GM21515 (cell line): Measurements from ENCODE around the gene NOVA2.
A peak's percentile ranks its signal among the peaks of the same experiment; 100 is the strongest.

ENCODE experiments used
- ATAC-seq: cut with Tn5 transposase; IDR thresholded peaks from one replicate; pipeline ENCODE4 v1.9.1; 2021; ENCODE audit not compliant: unreplicated experiment

The NOVA2 gene

DNA sequence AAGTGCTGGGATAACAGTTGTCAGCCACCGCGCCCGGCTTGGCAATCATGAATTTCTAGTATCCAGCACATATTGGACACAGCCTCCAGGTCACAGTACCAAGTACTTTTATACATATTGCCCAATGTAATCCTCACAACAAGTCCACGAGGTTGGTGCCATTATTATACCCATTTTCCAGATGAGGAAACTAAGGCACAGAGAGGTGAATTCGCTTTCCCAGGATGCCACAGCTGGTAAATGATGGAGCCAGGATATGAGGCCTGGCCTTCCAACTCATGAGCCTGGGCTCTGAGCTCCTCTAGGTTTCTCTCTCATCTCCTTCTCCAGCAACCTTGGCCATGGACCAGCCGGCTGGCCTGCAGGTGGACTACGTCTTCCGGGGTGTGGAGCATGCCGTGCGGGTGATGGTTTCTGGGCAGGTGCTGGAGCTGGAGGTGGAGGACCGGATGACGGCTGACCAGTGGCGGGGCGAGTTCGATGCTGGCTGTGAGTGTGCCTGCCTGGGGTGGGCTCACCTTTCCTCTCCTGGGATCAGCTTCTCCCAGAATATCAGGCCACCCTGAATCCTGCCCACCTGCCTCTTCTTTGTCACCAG, 29.1 kb upstream of the NOVA2 start:
- no peak for ATAC-seq

GRCh38 chr19:46000491-46001246, 27.0 kb upstream of the NOVA2 start:
- no peak for ATAC-seq

DNA sequence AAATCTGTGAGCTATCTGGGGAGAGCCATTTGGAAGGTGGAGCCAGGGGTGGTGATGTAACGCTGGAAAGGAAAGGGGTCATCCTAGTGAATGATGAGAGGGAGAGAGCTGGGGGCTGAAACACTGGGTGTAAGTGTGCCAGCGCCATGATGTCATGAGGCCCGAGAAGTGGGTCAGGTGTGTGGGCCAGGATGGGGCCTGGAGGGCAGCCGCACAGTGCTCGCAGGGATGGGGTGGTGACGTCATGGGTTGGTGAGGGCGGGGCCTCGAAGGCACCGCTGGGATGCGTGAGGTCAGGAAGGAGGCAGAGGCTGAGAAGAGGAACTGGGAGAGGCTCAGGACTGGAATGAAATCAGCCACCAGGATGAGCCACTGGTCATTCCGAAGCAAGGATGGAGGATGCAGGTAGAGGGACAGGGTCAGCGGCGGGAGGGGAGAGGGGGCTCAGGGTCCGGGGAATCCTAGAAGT, 26.0 kb upstream of the NOVA2 start:
- ATAC-seq, result no peak

DNA sequence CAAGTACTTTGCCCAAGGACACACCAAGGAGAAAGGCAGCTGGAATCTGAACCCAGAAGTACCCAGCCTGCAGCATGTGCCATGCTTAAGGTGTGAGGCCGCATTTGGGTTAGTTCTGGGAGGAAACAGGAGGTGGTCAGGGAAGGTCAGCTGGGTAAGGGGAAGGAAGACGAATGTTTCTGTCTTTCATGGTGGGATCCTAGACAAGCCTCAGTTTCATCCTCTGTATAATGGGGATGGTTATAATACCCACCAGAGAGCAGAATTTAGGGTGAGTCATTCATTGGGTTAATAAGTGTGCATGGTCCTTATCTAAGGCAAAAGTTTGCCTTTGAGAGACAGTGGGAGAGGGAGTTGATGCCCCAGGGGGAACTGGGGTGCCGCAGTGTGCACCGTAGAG, 25.2 kb upstream of the NOVA2 start:
- ATAC-seq, result no peak

- ATAC-seq, result no peak
These were observed 23.3 kb upstream of the NOVA2 start for GRCh38 chr19:45996933-45997332.

GRCh38 chr19:45995715-45996385, 22.2 kb upstream of the NOVA2 start:
- no peak for ATAC-seq

DNA sequence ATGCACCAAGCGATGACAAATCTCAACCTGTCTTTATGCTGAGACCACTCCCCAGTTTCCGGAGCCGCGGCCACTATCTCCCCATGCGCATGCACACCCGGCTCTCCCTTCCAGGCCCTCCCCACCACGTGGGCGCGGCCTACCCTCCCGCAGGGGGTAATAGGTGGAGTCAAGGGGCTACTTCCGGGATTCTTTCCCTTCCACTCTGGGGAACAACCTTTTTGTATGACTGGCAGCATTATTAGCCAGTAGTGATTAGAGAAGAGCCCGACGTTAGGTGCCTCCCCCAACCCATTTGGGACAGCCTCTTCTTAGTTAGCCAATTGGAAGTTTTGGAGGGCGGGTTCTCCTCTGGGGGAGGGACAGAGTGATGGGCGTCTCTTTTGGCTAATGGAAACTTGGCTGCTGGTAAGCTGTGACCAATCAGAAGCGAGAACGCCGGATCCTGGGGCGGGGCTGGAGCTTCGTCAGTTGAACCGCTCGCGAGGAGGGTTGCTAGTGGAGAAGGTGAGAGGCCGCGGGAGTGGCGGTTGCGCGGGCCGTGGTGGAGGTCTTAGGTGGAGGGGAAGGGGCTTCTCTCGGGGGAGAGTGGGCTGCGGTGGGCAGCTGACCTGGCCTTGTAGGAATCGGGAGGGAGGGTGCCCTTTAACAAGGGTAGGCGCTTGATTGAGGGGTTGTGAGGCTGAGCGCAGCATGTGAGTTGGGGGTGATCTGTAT, 21.5 kb upstream of the NOVA2 start, which contains the start of gene CCDC61:
Gene CCDC61, plus strand, starts transcription at position 470 of the 717 bp plus-strand sequence. CDS start 7,552 bp downstream, outside the sequence.
- ATAC-seq, result peak; percentile 97

GRCh38 chr19:45994456-45994997, 20.9 kb upstream of the NOVA2 start:
- ATAC-seq, result peak; percentile 4

DNA sequence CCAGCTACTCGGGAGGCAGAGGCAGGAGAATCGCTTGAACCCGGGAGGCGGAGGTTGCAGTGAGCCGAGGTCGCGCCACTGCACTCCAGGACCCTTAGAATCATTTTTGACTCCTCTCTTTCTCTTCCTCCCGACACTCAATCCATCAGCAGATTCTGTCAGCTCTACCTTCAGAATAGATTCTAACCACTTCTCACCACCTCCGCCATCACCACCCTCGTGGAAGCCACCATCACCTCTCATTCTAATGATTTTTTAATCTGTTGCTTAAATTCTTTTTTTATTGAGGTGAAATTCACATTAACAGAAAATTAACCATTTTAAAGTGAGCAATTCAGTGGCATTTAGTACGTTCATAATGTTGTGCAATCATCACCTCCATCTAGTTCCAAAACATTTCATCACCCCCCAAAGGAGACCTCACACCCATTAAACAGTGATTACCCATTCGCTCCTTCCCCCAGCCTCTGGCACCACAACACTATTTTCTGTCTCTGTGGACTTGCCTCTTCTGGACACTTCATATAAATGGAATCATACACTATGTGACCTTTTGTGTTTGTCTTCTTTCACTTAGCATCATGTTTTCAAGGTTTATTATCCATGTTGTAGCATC, 16.6 kb upstream of the NOVA2 start:
- ATAC-seq, result no peak

- no peak for ATAC-seq
These were observed 11.7 kb upstream of the NOVA2 start for GRCh38 chr19:45985321-45985720.

- no peak for ATAC-seq
These were observed 7.7 kb upstream of the NOVA2 start for GRCh38 chr19:45981350-45981749.

- ATAC-seq, result no peak
These were observed 4.5 kb upstream of the NOVA2 start for GRCh38 chr19:45978156-45978555.

- ATAC-seq, result no peak
These were observed 2.5 kb upstream of the NOVA2 start for GRCh38 chr19:45976178-45976577.

DNA sequence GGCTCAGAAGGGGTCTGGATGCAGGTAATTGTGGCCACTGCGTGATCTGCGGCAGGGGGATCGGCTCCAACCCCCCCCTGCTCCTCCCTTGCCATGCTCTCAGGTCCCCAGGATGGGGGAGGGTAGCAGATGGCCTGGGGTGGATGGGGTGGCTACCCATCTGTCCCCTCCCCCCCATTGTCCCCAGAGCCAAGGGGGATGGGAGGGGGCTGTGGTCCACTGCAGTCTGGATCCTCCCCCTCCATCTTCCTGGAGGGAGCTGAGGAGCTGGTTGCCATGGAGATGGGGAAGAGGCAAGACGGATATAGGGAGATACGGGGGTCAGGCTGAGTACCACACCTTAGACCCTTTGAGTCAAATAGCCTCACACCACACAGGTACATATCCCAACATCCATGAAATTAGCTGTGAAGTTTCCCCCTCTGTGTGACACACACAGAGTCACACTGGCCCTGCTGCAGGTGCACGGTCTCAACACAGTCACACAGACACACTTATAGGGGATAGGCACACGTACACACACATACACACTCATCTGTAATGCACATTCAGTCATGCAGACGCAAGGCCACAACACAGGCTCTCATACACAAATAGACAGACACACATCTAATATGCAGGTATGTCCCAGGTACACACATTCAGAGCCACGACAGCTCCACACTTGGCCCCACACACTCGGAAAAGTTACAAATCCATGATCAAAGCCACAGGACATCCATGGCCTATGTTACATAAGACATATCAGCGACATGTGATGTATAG, 1.8 kb upstream of the NOVA2 start:
- no peak for ATAC-seq

DNA sequence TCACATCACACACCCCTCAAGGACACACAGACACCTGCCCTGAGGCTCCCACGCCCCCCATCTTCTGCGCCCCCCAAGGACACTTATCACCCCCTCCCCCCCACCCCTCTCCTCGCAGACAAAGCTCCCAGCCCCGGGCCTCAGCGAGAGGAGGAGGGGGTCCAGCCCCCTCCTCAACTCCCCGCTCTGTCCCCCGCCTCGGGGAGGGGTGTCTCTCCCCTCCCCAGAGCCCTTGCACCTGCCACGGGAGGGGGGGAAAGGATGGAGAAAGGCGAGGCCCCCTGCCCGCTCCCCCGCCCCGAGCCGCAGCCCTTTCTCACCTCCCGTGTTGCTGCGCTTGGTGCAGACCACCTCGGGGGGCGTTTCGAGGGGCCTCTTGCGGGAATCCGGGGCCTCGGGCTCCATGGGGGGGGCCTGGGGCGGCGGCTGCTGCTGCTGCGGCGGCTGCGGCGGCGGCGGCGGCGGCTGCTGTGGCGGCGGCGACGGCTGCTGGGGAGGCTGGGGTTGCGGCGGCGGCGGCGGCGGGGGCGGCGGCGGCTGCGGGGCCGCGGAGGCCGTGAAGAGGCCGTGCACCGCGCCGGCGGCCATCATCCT, 621 bp downstream of the NOVA2 start:
- no peak for ATAC-seq

- no peak for ATAC-seq
These were observed 1.4 kb downstream of the NOVA2 start for GRCh38 chr19:45972081-45972946.

DNA sequence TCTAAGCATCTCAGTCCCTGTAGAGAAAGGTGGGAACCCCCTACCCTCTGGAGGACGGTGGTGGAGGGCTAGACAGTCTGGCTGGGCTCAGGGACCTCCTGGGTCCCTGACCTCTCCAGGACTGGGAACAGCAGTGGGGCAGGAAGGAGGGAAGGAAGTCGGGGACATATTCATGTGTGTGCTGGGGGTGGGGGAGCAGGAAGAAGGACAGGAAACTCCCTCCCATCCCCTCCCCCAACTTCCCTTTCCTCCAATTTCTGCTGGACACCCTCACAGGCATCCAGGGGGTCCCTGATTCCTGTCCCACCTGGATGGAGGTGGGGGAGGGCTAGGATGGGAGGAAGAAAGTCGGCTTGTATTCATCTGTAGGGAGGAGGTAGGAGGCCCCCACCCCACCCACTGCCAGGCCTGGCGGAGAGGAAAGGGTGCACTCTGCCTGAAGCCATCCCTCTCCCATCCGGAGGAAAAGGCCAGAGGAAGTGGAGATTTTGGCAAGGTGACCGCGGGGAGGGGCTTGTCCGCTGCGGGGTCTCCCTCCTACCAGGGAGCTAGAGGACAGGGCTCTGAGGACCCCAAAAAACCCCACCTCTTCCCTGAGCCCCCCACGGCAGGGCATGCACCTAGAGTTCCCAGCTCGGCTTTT, 2.3 kb downstream of the NOVA2 start:
- no peak for ATAC-seq

- no peak for ATAC-seq
These were observed 4.0 kb downstream of the NOVA2 start for GRCh38 chr19:45969676-45970075.
